HepG2 (cell line): ENCODE results near the gene LDLRAD4. TPM values are rescaled to one million over a fixed set of nuclear protein-coding genes. Genes with fewer than 3 reads are reported as not detected.

Source experiments
- ATAC-seq: fragments of 200-7000 bp; cut with Tn5 transposase; 3 replicates; pipeline ENCODE4 v1.9.1; 2020; ENCODE audit warnings: mild to moderate bottlenecking, moderate library complexity
- BruUV-seq: library from RNA; stranded (reverse); fragments of 400-500 nt; replicated peaks from 2 replicates; lab custom pipeline; 2021; lab: Mats Ljungman, UMichigan
- CTCF ChIA-PET: fragments of 300-600 bp; formaldehyde crosslinking; extraction: SDS; loops from one replicate; lab custom pipeline; 2021; ENCODE audit warnings: low total read pairs, inconsistent platforms, low intra/inter-chr PET ratio; lab: Yijun Ruan, JAX
- POLR2A ChIA-PET: fragments of 350-600 bp; sonication (Branson Sonifier 250); formaldehyde crosslinking; loops from one replicate; lab custom pipeline; 2020; ENCODE audit warnings: antibody characterized with exemption, inconsistent platforms; lab: Yijun Ruan, JAX
- DNase-seq: peaks from one replicate; pipeline ENCODE4 v3.0.0-alpha.2; 2015; ENCODE audit warnings: low spot score
- FAIRE-seq: peaks from 3 replicates; lab custom pipeline; 2011; peaks lifted over from hg19 to GRCh38; lab: Jason Lieb, UNC
- H2AFZ ChIP-seq: one replicate; pipeline ENCODE4 v1.6.1; 2011; ENCODE audit warnings: low read length, inconsistent platforms
- H3K27ac ChIP-seq: fragments of 300-600 bp; 3 replicates; pipeline ENCODE4 v1.8.0; 2011; ENCODE audit warnings: mixed run types, mild to moderate bottlenecking, mixed read lengths, low read length, inconsistent platforms; ENCODE audit not compliant: insufficient read depth; ENCODE audit errors: extremely low read length
- H3K27me3 ChIP-seq, 2 experiments: fragments of 200-600 bp in 1 of 2; 2 replicates in 1 of 2; 3 replicates in 1 of 2; pipeline versions ENCODE4 v1.6.0 to v1.8.0; 2011; ENCODE audit warnings: low read length in 2 of 2, mild to moderate bottlenecking in 2 of 2, moderate library complexity in 2 of 2, inconsistent platforms in 1 of 2; ENCODE audit not compliant: insufficient read depth in 2 of 2, control insufficient read depth in 1 of 2
- H3K36me3 ChIP-seq, 2 experiments: fragments of 200-600 bp in 1 of 2; replicated peaks in 1 of 2; 2 replicates in 1 of 2; 3 replicates in 1 of 2; pipeline versions ENCODE4 v1.5.1 to v1.8.0; 2011; ENCODE audit warnings: low read length in 2 of 2, inconsistent platforms in 1 of 2; ENCODE audit not compliant: insufficient read depth in 2 of 2, control insufficient read depth in 1 of 2
- H3K4me1 ChIP-seq: 2 replicates; pipeline ENCODE4 v1.5.1; 2012; ENCODE audit warnings: low read length, inconsistent platforms; ENCODE audit not compliant: insufficient read depth
- H3K4me2 ChIP-seq: 2 replicates; pipeline ENCODE4 v1.6.0; 2011; ENCODE audit warnings: low read depth, low read length, inconsistent platforms
- H3K4me3 ChIP-seq, 3 experiments: fragments of 200-600 bp in 1 of 3; sonication (generic), shearing (Covaris generic) in 1 of 3; replicated peaks in 1 of 3; 2 replicates each; pipeline ENCODE4 v1.5.1; 2011 to 2016; ENCODE audit warnings: low read length in 3 of 3, inconsistent platforms in 2 of 3, low read depth in 2 of 3, mild to moderate bottlenecking in 2 of 3, control low read depth in 1 of 3, mixed read lengths in 1 of 3; ENCODE audit not compliant: insufficient read depth in 1 of 3
- H3K79me2 ChIP-seq: one replicate; pipeline ENCODE4 v1.6.1; 2011; ENCODE audit warnings: low read length, inconsistent platforms; ENCODE audit not compliant: insufficient read depth
- H3K9ac ChIP-seq: 2 replicates; pipeline ENCODE4 v1.6.0; 2011; ENCODE audit warnings: mild to moderate bottlenecking, low read depth, low read length, inconsistent platforms; ENCODE audit not compliant: insufficient read depth
- H3K9me3 ChIP-seq: 2 replicates; pipeline ENCODE4 v1.5.1; 2012; ENCODE audit warnings: mild to moderate bottlenecking, low read length
- H4K20me1 ChIP-seq: 2 replicates; pipeline ENCODE4 v1.6.0; 2011; ENCODE audit warnings: inconsistent platforms, mild to moderate bottlenecking, low read length, moderate library complexity; ENCODE audit not compliant: insufficient read depth
- CBX2 ChIP-seq, 2 experiments: fragments of 200-600 bp in 1 of 2; sonication (generic); formaldehyde crosslinking in 1 of 2; IDR thresholded peaks; 2 replicates each; pipeline versions ENCODE4 v1.7.0 to v1.8.1; 2018 to 2022; ENCODE audit warnings: low read depth in 2 of 2, low read length in 1 of 2, mild to moderate bottlenecking in 1 of 2, missing genetic modification reagents in 1 of 2
- GFI1 ChIP-seq: sonication (generic); formaldehyde crosslinking; IDR thresholded peaks from 2 replicates; pipeline ENCODE4 v1.5.0; 2020; ENCODE audit warnings: missing genetic modification reagents, mild to moderate bottlenecking, borderline replicate concordance
- KDM5A ChIP-seq: fragments of 200-600 bp; sonication (generic); IDR thresholded peaks from 2 replicates; pipeline ENCODE4 v1.7.0; 2018; ENCODE audit warnings: antibody characterized with exemption, mild to moderate bottlenecking, low read length, borderline replicate concordance
- SP2 ChIP-seq: sonication (generic); formaldehyde crosslinking; IDR thresholded peaks from 2 replicates; pipeline ENCODE4 v1.5.1; 2020; ENCODE audit warnings: mild to moderate bottlenecking, missing genetic modification reagents
- ZBTB14 ChIP-seq: sonication (generic); formaldehyde crosslinking; IDR thresholded peaks from 2 replicates; pipeline ENCODE4 v1.4.0; 2020; ENCODE audit warnings: missing genetic modification reagents
- WGBS: methylation state at CpG from one replicate; pipeline ENCODE4 v1.1.6; 2017; ENCODE audit warnings: low lambda C conversion rate; 5-methylcytosine and 5-hydroxymethylcytosine counted together
- in situ Hi-C: cut with HindIII; loops from 2 replicates; pipeline ENCODE4 v1.10.0; 2017; ENCODE audit warnings: low pct_unique_long_range_greater_than_20kb; ENCODE audit not compliant: extremely low pct_ligation_motif_present
- intact Hi-C: fragments of 100-400 bp; cut with micrococcal nuclease; formaldehyde crosslinking; loops from one replicate; pipeline ENCODE4 v1.10.0; 2022; ENCODE audit not compliant: unreplicated experiment
- polyA plus RNA-seq, 8 experiments: library from polyadenylated mRNA; depleted of rRNA in 3 of 8; stranded (reverse) in 7 of 8; unstranded in 1 of 8; fragments of >200 nt; fragmentation: Illumina TruSeq in 4 of 8; extraction: Trizol in 4 of 8; gene quantifications; 2 replicates each; pipeline versions ENCODE4 v1.2.1 to v1.2.3, GENCODE V29; 2011 to 2016; ENCODE audit warnings: low read depth in 4 of 8, missing spikeins in 1 of 8, mixed read lengths in 1 of 8; ENCODE audit not compliant: insufficient read depth in 1 of 8
- total RNA-seq, 5 experiments: library from RNA; depleted of rRNA; stranded (reverse); fragments of >200 nt; fragmentation: Illumina TruSeq; extraction: Trizol; gene quantifications; 2 replicates each; pipeline ENCODE4 v1.2.3, GENCODE V29; 2016; ENCODE audit warnings: low read depth in 1 of 5

The LDLRAD4 gene
- total and polyA plus RNA-seq, 2 of the 13 experiments (the other 11 are each of a cell fraction or from before 2014, with no cell fraction given): 13.6 to 20.9 TPM

GRCh38 chr18:13264091-13265007 is 45.8 kb downstream of the LDLRAD4 start:
- ATAC-seq: no peak
- H2AFZ ChIP-seq: no peak overlapping the region

More at GRCh38 chr18:13264091-13265007, 45.8 kb downstream of the LDLRAD4 start:
- Histone ChIP-seq H3K36me3 (no peaks in the 10 kb centered on the region), H3K4me2 (no peak overlapping the region), H4K20me1 (no peaks in the 10 kb centered on the region), H3K9ac (no peak overlapping the region), H3K27me3 (no peaks in the 10 kb centered on the region), H3K4me1 (no peaks in the 10 kb centered on the region), H3K79me2 (no peaks in the 10 kb centered on the region), H3K4me3 (no peak overlapping the region), H3K27ac (no peak overlapping the region), H3K9me3 (no peaks in the 10 kb centered on the region)
- no TSS peak for BruUV-seq
- 81% methylated on average over 16 of the region's 19 CpGs for WGBS
- intact Hi-C loops: no loop called here
- TF ChIP-seq SP2 (CRISPR knock-in tag) (no peak), GFI1 (CRISPR knock-in tag) (no peak), CBX2 (IDR thresholded peaks at IDR 0.05; ENCODE audit: low read depth, low read length) (no peak), CBX2 (CRISPR knock-in tag; IDR thresholded peaks at IDR 0.05; ENCODE audit: low read depth) (no peak), KDM5A (no peak), ZBTB14 (CRISPR knock-in tag) (no peak)
- in situ Hi-C loops: no loop called here
- no peak for FAIRE-seq
- no peak for DNase-seq
- POLR2A ChIA-PET: no interaction called here
- CTCF ChIA-PET: no interaction called here
